Measurements from ENCODE around the gene TSFM. TPM values are rescaled to one million over a fixed set of nuclear protein-coding genes. Genes with fewer than 3 reads are reported as not detected.
A peak's percentile ranks its signal among the peaks of the same experiment; 100 is the strongest.

TSFM gene
- total and polyA plus RNA-seq, 2 of the 13 experiments (the other 11 are each of a cell fraction or from before 2014, with no cell fraction given), result 29.8 to 68.3 TPM

- TF ChIP-seq, protein P1, sequence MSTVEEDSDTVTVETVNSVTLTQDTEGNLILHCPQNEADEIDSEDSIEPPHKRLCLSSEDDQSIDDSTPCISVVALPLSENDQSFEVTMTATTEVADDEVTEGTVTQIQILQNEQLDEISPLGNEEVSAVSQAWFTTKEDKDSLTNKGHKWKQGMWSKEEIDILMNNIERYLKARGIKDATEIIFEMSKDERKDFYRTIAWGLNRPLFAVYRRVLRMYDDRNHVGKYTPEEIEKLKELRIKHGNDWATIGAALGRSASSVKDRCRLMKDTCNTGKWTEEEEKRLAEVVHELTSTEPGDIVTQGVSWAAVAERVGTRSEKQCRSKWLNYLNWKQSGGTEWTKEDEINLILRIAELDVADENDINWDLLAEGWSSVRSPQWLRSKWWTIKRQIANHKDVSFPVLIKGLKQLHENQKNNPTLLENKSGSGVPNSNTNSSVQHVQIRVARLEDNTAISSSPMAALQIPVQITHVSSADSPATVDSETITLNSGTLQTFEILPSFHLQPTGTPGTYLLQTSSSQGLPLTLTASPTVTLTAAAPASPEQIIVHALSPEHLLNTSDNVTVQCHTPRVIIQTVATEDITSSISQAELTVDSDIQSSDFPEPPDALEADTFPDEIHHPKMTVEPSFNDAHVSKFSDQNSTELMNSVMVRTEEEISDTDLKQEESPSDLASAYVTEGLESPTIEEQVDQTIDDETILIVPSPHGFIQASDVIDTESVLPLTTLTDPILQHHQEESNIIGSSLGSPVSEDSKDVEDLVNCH (CRISPR knock-in tag; IDR thresholded peaks at IDR 0.05), result no peak; the same call in 1 of the 2 replicates
- TF ChIP-seq ZNF724P (CRISPR knock-in tag; IDR thresholded peaks at IDR 0.05; ENCODE audit: borderline replicate concordance), result peak; percentile 94
- TF ChIP-seq ZMAT3 (CRISPR knock-in tag; conservative IDR thresholded peaks at IDR 0.05), result peak; percentile 88
- TF ChIP-seq ZSCAN22 (CRISPR knock-in tag; IDR thresholded peaks at IDR 0.05), result no peak
- TF ChIP-seq ATF7-NPFF (CRISPR knock-in tag; IDR thresholded peaks at IDR 0.05; ENCODE audit: low read depth), result peak; percentile 79
- peak; percentile 100 for TF ChIP-seq MYC (CRISPR knock-in tag; IDR thresholded peaks at IDR 0.05; ENCODE audit: borderline replicate concordance)
- TF ChIP-seq, protein P2, sequence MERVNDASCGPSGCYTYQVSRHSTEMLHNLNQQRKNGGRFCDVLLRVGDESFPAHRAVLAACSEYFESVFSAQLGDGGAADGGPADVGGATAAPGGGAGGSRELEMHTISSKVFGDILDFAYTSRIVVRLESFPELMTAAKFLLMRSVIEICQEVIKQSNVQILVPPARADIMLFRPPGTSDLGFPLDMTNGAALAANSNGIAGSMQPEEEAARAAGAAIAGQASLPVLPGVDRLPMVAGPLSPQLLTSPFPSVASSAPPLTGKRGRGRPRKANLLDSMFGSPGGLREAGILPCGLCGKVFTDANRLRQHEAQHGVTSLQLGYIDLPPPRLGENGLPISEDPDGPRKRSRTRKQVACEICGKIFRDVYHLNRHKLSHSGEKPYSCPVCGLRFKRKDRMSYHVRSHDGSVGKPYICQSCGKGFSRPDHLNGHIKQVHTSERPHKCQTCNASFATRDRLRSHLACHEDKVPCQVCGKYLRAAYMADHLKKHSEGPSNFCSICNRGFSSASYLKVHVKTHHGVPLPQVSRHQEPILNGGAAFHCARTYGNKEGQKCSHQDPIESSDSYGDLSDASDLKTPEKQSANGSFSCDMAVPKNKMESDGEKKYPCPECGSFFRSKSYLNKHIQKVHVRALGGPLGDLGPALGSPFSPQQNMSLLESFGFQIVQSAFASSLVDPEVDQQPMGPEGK (CRISPR knock-in tag; IDR thresholded peaks at IDR 0.05), result no peak; the same call in 1 of the 2 replicates
- TF ChIP-seq TMF1 (CRISPR knock-in tag; IDR thresholded peaks at IDR 0.05; ENCODE audit: low read depth), result 0 out of 2 replicates have a peak, but pooled peaks have one; percentile 33
- no peak for TF ChIP-seq GPN1 (CRISPR knock-in tag; IDR thresholded peaks at IDR 0.05; ENCODE audit: borderline replicate concordance)
- TF ChIP-seq TSC22D2 (CRISPR knock-in tag; IDR thresholded peaks at IDR 0.05; ENCODE audit: borderline replicate concordance), result peak; percentile 88; the same call in 1 of the 2 replicates
- no peak for TF ChIP-seq ZNF292 (CRISPR knock-in tag; IDR thresholded peaks at IDR 0.05; ENCODE audit: borderline replicate concordance, low read depth)
- peak; percentile 81; the same call in 1 of the 2 replicates for TF ChIP-seq HOXA5 (CRISPR knock-in tag; IDR thresholded peaks at IDR 0.05)
- peak; percentile 88; the same call in 1 of the 2 replicates for TF ChIP-seq THAP9 (CRISPR knock-in tag; IDR thresholded peaks at IDR 0.05; ENCODE audit: borderline replicate concordance)
- TF ChIP-seq FOXO1 (CRISPR knock-in tag; IDR thresholded peaks at IDR 0.05), result peak; percentile 12; the same call in 1 of the 2 replicates
- TF ChIP-seq, protein P3, sequence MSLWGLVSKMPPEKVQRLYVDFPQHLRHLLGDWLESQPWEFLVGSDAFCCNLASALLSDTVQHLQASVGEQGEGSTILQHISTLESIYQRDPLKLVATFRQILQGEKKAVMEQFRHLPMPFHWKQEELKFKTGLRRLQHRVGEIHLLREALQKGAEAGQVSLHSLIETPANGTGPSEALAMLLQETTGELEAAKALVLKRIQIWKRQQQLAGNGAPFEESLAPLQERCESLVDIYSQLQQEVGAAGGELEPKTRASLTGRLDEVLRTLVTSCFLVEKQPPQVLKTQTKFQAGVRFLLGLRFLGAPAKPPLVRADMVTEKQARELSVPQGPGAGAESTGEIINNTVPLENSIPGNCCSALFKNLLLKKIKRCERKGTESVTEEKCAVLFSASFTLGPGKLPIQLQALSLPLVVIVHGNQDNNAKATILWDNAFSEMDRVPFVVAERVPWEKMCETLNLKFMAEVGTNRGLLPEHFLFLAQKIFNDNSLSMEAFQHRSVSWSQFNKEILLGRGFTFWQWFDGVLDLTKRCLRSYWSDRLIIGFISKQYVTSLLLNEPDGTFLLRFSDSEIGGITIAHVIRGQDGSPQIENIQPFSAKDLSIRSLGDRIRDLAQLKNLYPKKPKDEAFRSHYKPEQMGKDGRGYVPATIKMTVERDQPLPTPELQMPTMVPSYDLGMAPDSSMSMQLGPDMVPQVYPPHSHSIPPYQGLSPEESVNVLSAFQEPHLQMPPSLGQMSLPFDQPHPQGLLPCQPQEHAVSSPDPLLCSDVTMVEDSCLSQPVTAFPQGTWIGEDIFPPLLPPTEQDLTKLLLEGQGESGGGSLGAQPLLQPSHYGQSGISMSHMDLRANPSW (CRISPR knock-in tag; IDR thresholded peaks at IDR 0.05; ENCODE audit: borderline replicate concordance), result peak; percentile 54; the same call in 1 of the 2 replicates
- TF ChIP-seq KLF6 (CRISPR knock-in tag; IDR thresholded peaks at IDR 0.05), result peak; percentile 27; the same call in 1 of the 2 replicates
- TF ChIP-seq HNF4G (IDR thresholded peaks at IDR 0.05; ENCODE audit: borderline replicate concordance, low read depth, low read length), result peak; percentile 11; the same call in 1 of the 2 replicates
- no peak for TF ChIP-seq HNF4G (CRISPR knock-in tag; IDR thresholded peaks at IDR 0.05; ENCODE audit: borderline replicate concordance, low read depth)
- no peak for TF ChIP-seq FOXM1 (CRISPR knock-in tag; IDR thresholded peaks at IDR 0.05)
- peak; percentile 37; the same call in 1 of the 2 replicates for TF ChIP-seq ZNF124 (CRISPR knock-in tag; IDR thresholded peaks at IDR 0.05)
Measured at GRCh38 chr12:57771873-57772428, 10.6 kb upstream of the TSFM start, which contains the start of gene METTL1 (continued).
